ENCODE results near the gene TMEM161B. TPM values are rescaled to one million over a fixed set of nuclear protein-coding genes. Genes with fewer than 3 reads are reported as not detected.
"Not testable (repeated sequence)": the region's sequence is repeated elsewhere in the genome, so short reads cannot be mapped to it uniquely, and the experiment has no call there.

TMEM161B gene
- total and polyA plus RNA-seq, 9 donors: 9.8 to 22.9 (median 16.1) TPM

DNA sequence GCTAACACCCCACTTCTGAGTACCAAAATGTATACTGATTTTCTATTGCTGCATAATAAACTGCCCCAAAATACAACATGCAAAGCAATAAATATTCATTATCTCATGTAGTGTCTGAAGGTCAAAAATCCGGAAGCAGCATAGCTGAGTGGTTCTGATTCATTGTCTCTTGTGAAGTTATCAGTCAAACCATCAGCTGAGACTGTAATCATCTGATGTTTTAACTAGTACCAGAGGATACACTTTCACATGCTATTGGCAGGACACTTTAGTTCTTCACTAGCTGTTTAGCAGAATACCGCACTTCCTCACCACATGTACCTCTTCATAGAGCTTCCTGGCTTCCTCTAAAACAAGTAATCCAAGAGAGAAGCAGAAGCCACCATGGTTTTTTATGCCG is 12.7 kb upstream of the TMEM161B start:
- 63 to 80% (median 72%) methylated on average over 3 of the region's 3 CpGs for WGBS, 3 donors
- Histone ChIP-seq H3K27ac (no peak overlapping the region), H3K36me3 (no peaks in the 10 kb centered on the region), H3K9me3 (no peaks in the 10 kb centered on the region), H3K4me3 (no peak overlapping the region), H3K4me1 (ENCODE audit: insufficient read depth) (no peaks in the 10 kb centered on the region), H3K27me3 (no peaks in the 10 kb centered on the region)
- TF ChIP-seq, protein P1, sequence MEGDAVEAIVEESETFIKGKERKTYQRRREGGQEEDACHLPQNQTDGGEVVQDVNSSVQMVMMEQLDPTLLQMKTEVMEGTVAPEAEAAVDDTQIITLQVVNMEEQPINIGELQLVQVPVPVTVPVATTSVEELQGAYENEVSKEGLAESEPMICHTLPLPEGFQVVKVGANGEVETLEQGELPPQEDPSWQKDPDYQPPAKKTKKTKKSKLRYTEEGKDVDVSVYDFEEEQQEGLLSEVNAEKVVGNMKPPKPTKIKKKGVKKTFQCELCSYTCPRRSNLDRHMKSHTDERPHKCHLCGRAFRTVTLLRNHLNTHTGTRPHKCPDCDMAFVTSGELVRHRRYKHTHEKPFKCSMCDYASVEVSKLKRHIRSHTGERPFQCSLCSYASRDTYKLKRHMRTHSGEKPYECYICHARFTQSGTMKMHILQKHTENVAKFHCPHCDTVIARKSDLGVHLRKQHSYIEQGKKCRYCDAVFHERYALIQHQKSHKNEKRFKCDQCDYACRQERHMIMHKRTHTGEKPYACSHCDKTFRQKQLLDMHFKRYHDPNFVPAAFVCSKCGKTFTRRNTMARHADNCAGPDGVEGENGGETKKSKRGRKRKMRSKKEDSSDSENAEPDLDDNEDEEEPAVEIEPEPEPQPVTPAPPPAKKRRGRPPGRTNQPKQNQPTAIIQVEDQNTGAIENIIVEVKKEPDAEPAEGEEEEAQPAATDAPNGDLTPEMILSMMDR (IDR thresholded peaks at IDR 0.05): no peak
- TF ChIP-seq POLR2A (IDR thresholded peaks at IDR 0.05): no peak
- TF ChIP-seq EP300 (IDR thresholded peaks at IDR 0.05): no peak
- no peak for DNase-seq
- intact Hi-C loops (cut with DNase I): no loop called here

DNA sequence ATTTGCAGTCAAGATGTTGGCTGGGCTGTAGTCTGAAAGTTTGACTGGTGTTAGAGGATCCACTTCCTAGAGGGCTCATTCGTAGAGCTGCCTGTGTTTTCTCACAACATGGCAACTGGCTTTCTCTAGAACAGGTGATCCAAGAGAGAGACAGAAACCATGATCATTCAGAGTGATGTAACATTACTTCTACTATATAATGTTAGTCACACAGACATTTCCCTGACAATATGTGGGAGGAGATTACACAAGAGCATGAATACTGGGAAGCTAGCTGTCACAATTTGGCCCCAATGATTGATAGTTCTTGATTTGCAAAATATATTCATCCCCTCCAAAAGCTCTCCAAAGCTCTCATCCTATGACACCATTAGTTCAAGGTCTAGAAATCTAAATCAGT is 10.9 kb upstream of the TMEM161B start:
- TF ChIP-seq EP300 (IDR thresholded peaks at IDR 0.05): no peak
- no peak for TF ChIP-seq POLR2A (IDR thresholded peaks at IDR 0.05)
- Histone ChIP-seq H3K27ac (no peak overlapping the region), H3K9me3 (no peaks in the 10 kb centered on the region), H3K36me3 (no peaks in the 10 kb centered on the region), H3K4me1 (ENCODE audit: insufficient read depth) (no peaks in the 10 kb centered on the region), H3K27me3 (no peaks in the 10 kb centered on the region), H3K4me3 (no peak overlapping the region)
- intact Hi-C loops (cut with DNase I): loop anchor here in 1 of 4 donors (10.0 kb wide), 1 partner anchor 135 kb away; no protein-coding TSS in a partner anchor
- 74 to 87% (median 78%) methylated on average over 1 of the region's 1 CpG for WGBS, 3 donors
- no peak for DNase-seq

DNA sequence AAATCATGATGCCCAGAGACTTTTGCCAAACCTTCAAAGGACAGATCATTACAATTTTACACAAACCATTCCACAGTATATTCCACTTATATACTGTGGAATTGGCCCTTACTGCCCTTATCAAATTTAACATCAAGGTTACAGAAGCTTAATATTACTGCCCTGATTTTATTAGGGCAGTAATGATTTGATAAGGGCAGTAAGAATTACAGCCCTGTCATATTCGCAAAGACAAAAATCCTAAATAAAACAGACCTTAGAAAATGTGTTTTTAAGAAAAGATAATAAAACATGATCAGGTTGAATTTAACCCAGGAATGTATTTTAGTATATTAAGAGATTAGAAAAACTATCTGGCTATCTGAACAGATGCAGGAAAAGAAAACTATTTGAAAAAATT is 7.7 kb upstream of the TMEM161B start:
- 94 to 96% (median 96%) methylated on average over 1 of the region's 1 CpG for WGBS, 3 donors
- intact Hi-C loops (cut with DNase I): loop anchor here in 1 of 4 donors (10.0 kb wide), 1 partner anchor 132 kb away; no protein-coding TSS in a partner anchor
- no peaks in the 10 kb centered on the region for H3K27me3 ChIP-seq
- DNase-seq: no peak
- TF ChIP-seq, protein P1 (IDR thresholded peaks at IDR 0.05): no peak
- TF ChIP-seq POLR2A (IDR thresholded peaks at IDR 0.05) (no peak), EP300 (IDR thresholded peaks at IDR 0.05) (no peak)
- H3K36me3 ChIP-seq: no peaks in the 10 kb centered on the region
- H3K9me3 ChIP-seq: no peaks in the 10 kb centered on the region
- no peak overlapping the region for H3K4me3 ChIP-seq
- H3K4me1 ChIP-seq (ENCODE audit: insufficient read depth): no peaks in the 10 kb centered on the region
- H3K27ac ChIP-seq: no peak overlapping the region

DNA sequence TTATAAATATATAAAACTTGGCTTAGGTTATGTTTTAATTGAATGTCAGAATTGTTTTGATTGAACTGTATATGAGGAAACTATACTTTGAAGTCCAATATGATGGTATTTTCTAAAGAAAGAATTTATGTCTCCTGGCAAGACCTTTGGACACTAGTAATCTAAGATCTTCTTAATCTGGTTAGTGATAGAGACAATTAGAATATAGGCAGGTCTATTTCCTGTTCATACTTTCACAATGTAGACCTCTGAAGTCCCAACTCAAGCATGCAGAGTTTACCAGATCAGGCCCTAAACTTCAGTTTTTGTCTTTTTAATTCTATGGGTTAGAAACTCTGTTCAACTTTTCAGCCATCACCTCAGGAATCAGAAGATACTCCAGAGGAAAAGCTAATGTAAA is 6.9 kb upstream of the TMEM161B start:
- Histone ChIP-seq H3K9me3 (no peaks in the 10 kb centered on the region), H3K36me3 (no peaks in the 10 kb centered on the region), H3K27ac (no peak overlapping the region), H3K27me3 (no peaks in the 10 kb centered on the region), H3K4me3 (no peak overlapping the region), H3K4me1 (ENCODE audit: insufficient read depth) (no peaks in the 10 kb centered on the region)
- intact Hi-C loops (cut with DNase I): loop anchor here in 1 of 4 donors (10.0 kb wide), 1 partner anchor 131 kb away; no protein-coding TSS in a partner anchor
- no peak for TF ChIP-seq EP300 (IDR thresholded peaks at IDR 0.05)
- TF ChIP-seq, protein P1 (IDR thresholded peaks at IDR 0.05): no peak
- TF ChIP-seq POLR2A (IDR thresholded peaks at IDR 0.05): no peak
- no peak for DNase-seq

DNA sequence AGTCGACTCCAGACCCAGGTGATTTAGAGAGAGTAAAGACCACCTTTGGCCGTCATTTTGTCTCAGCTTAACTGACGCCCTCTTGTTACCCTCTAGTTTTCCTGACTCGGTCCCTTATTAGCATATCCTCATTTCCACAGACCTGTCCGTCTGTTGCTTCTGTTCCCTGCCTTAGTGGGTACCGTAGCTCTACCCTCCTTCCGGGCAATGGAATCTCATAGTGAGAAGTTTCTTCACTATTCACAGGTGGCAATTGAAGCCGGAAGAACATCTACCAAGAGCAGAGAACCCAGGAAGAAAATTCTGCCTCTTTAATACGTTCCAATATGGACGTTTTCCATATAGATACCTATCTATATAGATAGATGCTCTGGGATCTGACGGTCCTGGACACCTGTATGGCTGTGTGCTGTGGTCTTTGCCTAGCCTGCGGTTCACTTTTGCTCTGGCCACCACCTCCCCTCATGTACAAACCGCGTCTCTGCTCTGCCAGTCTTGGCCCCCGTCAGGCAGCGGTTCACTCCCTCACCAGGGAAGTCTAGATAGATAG is 652 bp upstream of the TMEM161B start:
- Histone ChIP-seq H3K9me3 (no peaks in the 10 kb centered on the region), H3K27me3 (no peaks in the 10 kb centered on the region), H3K4me3 (peak overlapping the region; percentile 88), H3K27ac (peak overlapping the region in 1 of 2 donors; percentile 10), H3K4me1 (ENCODE audit: insufficient read depth) (peaks cover 4% of the 10 kb centered on the region), H3K36me3 (no peaks in the 10 kb centered on the region)
- intact Hi-C loops (cut with DNase I): no loop called here
- 8 to 14% (median 9%) methylated on average over 16 of the region's 16 CpGs for WGBS, 3 donors
- DNase-seq: peak in 3 of 5 donors; percentile 13 to 22 (median 18)
- no peak for TF ChIP-seq POLR2A (IDR thresholded peaks at IDR 0.05)
- TF ChIP-seq, protein P1 (IDR thresholded peaks at IDR 0.05): no peak
- no peak for TF ChIP-seq EP300 (IDR thresholded peaks at IDR 0.05)

DNA sequence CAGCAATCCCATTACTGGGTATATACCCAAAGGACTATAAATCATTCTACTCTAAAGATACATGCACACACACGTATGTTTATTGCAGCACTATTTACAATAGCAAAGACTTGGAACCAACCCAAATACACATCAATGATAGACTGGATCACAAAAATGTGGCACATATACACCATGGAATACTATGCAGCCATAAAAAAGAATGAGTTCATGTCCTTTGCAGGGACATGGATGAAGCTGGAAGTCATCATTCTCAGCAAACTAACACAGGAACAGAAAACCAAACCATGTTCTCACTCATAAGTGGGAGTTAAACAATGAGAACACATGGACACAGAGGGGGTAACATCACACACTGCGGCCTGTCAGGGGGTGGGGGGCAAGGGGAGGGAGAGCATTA is 4.1 kb downstream of the TMEM161B start:
- H3K27ac ChIP-seq; H3K4me1 ChIP-seq (ENCODE audit: insufficient read depth); H3K36me3 ChIP-seq; DNase-seq; H3K4me3 ChIP-seq; intact Hi-C loops (cut with DNase I); H3K9me3 ChIP-seq; H3K27me3 ChIP-seq: not testable (repeated sequence)
- WGBS, 3 donors: 95 to 99% (median 96%) methylated on average over 2 of the region's 2 CpGs
